GM19467 (cell line): ENCODE results near the gene MED7.
"Not testable (repeated sequence)": the region's sequence is repeated elsewhere in the genome, so short reads cannot be mapped to it uniquely, and the experiment has no call there.

Experiments used
- ATAC-seq: cut with Tn5 transposase; IDR thresholded peaks from one replicate; pipeline ENCODE4 v1.9.1; 2021; ENCODE audit warnings: mild to moderate bottlenecking, moderate library complexity; ENCODE audit not compliant: unreplicated experiment

The MED7 gene, protein sequence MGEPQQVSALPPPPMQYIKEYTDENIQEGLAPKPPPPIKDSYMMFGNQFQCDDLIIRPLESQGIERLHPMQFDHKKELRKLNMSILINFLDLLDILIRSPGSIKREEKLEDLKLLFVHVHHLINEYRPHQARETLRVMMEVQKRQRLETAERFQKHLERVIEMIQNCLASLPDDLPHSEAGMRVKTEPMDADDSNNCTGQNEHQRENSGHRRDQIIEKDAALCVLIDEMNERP

DNA sequence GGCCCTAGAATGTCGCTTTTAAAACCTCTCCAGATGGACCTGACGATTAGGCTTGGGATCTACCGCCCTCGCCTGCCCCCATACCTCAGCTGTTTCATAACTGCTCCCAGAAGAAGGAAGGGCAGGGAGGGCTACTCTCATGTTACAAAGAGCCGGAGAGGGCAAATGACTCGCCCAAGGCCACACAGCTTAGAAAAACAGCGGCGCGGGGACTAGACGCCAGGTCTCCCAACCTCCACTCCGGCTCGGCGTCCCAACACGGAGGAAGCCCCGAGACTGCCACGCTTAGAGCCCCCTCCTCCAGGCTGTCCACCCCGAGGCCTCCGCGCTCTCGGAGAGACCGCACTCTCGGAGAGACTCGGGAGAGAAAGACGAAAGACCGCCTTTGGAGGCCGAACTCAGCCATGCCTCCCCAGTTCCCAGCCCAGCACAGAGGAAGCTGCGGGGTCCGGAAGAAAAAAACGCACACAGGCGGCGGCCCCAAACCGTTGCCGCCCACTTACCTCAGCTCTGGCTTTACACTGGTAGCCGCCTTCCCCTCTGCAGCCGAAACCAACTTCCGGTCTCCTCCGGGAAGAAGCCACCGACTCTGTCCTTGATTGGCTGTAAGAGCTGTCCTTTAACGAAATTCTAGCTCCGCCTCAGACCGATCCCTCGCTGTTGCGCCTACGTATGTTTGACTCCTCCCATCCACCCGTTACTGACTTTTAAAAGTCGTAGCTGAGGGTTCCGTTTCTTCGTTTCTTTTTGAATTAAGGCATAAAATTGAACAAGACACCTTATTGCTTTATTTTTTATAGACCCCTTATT, at the start of gene MED7:
Gene MED7 (minus strand): TSS at position 549 of the 810 bp plus-strand sequence. CDS start 3,434 bp downstream, outside the sequence.
- peak; percentile 100 for ATAC-seq

DNA sequence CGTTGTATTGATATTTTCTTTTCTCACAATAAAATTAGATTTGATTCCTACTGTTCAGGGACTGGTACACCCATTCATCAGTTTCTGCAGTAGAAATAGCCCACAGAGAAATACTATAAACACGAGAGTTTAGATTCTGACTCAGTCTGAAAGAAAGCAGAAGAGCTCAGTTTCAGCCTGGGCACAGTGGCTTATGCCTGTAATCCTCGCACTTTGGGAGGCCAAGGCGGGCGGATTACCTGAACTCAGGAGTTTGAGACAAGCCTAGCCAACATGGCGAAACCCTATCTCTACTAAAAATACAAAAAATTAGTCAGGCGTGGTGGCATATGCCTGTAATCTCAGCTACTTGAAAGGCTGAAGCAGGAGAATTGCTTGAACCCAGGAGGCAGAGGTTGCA, 46.6 kb upstream of the MED7 start:
- no peak for ATAC-seq

DNA sequence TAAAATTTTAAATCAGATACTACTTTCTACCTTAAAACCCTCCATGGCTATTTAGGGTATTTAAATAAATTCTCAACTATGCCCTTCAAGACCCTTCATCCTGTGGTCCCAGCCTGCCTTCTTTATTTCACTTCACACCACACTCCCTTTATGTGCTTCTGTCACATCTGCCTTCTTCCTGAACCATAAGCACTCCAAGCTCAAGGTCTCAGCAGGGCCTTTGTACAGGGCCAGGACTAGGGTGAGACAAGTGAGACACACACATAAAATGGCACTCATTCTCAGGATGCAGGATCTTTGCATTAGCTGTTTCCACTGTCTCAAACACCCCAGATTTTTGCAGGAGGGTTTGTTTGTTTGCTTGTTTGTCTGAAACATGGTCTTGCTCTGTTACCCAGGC, 45.6 kb upstream of the MED7 start:
- ATAC-seq: no peak

DNA sequence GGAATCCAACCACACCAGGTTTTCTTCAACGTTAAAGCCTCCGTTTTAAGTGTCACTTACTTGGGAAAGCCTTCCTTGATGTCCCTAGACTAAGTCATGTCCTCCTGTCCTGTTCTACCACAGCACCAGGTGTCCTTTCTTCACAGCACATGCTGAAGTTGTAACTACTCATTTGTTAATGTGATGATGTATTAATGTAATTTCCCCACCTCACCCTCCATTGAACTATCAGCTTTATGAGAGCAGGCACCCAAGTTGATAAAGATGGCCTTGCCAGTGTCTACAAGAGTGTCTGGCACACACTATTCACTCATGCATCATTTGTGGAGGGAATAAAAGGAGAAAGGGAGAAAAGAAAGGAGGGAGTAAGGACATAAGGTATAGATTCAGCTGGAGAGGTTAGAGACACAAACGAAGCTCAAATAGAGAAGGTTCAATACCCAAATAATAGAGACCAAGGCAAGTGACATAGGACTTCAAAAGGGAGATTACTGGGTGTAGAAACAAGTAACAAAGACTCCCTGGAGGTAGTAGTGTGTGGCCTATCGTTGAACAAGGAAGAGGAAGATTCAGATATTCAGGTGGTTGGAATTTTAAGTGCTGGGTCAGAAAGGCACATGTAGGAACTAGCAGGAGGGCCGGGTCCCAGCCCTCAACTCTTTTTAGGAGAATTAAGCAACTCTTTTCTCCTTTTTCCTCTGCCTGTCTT, 44.5 kb upstream of the MED7 start:
- no peak for ATAC-seq

DNA sequence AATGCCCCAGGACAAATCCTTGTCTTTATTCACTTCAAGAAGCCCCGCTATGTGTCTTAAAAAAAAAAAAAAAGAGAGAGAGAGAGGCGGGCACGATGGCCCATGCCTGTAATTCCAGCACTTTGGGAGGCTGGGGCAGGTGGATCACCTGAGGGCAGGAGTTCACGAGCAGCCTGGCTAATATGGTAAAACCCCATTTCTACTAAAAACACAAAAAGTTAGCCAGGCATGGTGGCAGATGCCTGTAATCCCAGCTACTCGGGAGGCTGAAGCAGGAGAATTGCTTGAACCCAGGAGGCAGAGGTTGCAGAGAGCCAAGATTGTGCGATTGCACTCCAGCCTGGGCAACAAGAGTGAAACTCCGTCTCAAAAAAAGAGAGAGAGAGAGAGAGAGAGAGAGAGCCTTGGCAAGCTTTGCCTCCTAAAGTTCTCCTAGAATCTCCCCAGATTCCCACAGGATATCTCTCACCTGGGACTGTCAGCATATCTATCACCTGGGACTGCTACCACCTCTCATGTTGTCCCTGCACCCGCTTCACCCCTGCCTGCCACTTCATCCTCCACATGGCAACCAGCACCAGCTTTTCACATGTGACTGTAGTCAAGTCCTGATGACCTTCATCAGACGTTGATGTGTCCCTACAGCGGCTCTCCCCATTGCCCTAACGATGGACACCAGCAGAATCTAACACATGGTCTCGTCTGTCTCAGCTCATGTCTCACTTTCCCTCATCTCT, 43.8 kb upstream of the MED7 start:
- ATAC-seq: no peak

DNA sequence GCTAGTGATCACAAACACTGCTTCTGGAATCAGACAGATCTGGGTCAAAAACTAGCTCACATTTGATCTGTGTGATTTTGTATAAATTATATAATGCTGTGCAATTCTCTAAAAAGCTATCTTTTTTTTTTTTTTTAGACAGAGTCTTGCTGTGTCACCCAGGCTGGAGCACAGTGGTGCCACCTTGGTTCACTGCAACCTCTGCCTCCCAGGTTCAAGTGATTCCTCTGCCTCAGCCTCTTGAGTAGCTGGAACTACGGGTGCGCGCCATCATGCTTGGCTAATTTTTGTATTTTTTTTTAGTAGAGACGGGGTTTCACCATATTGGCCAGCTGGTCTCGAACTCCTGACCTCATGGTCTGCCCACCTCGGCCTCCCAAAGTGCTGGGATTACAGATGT, 42.5 kb upstream of the MED7 start:
- not testable (repeated sequence) for ATAC-seq

DNA sequence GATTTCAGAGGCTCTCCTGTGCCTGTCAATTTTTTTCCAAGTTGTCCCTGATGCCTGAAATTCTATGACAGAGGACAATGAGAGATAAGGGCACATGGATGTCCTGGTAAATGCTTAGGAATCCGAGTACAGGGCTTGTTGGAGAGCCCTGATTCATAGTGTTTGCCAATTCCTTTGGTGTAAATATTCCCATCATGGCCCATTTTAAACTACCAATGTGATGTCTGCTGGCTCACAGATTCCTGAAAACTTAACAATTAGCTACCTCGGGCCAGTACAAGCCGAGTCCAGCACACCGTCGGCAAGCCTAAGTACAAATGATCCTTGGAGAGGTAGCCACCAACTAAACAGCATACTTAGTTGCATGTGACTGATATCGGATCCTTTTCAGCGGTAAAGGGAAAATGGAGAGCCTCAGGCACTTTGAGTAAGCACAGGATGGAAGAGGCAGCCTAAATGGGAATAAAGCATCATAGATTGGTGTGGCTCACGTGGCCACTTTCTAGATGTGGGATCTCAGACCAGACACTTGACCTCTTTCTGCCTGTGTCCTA, 41.5 kb upstream of the MED7 start:
- no peak for ATAC-seq

DNA sequence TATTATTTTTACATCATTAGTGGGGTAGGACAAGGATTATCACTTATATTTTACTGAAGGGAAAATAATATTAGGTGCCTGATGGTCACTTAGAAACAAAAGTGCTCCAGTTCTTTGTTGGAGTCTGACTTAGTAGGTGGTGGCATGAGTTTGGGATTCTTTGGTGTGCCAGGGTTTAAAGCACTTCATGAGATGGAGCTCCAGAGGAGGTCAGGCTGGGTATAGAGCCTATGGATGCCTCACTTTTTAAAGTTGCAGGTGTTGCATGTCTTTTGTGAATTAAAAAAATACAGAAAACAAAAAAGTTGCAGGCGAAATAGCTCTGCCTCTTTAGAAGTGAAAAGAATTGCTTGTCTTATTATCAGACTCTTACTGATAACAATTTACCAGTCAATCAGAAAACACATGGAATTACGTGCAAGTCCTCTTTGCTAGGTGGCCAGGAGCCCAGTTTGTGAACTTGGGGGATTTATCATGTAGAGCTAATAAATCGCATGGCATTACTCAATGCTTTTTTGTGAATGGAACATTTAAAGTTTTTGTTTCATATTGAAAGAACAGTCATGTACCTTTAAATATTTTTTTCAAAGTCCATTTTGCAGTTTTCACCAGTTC, 39.6 kb upstream of the MED7 start:
- ATAC-seq: no peak

DNA sequence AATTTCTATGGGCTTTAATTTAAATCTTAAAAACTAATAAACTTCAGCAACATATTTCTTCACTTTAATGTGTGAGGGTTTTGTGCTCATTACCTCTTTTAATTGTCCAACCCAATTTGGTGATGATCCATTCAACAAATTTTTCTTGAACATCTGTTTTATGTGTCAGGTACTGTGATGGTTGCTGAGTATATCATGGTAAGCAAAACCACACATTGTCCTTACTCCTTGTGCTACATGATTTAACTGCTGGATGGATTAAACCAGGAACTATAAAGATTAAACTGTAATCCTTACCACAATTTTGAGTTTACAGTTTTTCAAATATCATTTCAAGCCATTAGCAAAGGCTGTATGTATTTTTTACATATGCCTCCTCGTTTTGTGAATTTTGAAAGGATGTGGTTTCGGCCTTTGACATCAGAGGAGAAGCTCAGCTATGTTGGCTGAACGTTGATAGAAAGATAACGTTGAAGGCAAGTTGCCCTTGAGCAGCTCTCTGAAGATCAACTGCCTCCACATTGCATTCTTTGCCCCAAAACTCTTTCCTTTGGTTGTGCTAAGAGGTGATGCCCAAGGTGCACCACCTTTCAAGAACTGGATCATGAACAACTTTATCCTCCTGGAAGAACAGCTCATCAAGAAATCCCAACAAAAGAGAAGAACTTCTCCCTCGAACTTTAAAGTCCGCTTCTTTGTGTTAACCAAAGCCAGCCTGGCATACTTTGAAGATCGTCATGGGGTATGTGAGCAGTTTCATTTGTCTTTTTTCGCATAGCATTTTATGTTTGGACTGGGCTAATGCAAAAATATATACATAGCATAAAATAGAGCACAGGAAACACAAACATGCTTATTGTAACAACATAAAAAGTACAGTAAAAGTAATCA, 38.0 kb upstream of the MED7 start, which contains the start of gene ITK:
Gene ITK (plus strand): TSS at position 467 of the 891 bp plus-strand sequence. CDS start 138 bp downstream, at position 605.
- ATAC-seq: no peak

DNA sequence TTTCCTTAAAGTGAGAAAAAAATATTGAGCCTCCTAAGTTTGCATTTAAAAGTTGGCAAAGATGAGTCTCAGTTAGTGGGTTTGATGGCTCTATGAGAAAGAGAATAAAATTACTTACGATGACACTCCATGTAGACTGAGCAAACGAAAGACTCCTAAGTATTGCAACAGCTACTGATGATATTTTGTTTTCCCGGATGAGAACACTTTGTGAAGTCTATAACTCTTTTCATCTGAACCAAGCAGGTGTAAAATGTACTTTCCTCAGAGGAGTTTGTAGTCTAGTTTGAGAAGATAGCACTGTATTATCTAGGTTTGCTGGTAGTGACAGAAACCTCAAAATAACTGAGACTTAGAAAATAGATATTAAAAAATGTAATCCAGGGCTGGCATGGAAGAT, 36.3 kb upstream of the MED7 start:
- no peak for ATAC-seq

DNA sequence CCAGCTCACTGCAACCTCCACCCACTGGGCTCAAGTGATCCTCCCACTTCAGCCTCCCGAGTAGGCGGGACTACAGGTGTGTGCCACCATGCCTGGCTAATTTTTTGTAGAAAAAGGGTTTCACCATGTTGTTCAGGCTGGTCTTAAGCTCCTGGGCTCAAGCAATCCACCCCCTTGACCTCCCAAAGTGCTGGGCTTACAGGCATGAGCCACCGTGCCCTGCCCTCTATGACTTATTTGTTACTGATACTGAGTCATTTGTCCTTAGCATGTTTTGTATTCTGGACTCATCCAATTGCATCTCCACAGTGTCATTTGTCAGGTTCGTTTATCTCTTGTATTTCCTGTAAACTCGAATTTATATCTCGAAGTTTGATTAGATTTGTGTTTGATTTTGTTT, 35.3 kb upstream of the MED7 start:
- ATAC-seq: no peak

DNA sequence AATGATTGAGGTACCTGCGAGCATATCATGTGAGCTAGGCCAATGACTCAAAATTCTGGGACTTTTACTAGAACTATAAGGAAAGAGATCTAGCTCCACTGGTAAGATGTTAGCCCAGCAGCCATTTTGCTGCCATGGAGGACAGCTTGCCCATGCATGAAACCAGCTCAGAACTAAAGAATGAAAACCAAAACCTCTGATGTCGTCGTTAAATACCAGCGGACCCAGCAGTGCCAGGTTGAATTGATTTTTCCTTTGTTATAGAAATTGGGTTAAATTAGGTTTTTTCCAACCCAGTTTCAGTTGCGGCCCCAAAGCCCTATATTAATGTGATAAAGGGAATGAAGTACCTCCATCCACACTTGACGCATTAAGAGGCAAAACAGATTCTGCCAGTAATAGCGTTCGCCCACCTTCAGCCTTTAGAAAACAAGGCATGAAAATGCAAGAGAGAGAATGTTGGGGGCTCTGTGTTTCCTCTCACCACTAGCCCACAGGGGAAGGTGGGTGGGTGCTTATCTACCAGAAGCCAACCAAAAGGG, 32.5 kb upstream of the MED7 start:
- no peak for ATAC-seq

DNA sequence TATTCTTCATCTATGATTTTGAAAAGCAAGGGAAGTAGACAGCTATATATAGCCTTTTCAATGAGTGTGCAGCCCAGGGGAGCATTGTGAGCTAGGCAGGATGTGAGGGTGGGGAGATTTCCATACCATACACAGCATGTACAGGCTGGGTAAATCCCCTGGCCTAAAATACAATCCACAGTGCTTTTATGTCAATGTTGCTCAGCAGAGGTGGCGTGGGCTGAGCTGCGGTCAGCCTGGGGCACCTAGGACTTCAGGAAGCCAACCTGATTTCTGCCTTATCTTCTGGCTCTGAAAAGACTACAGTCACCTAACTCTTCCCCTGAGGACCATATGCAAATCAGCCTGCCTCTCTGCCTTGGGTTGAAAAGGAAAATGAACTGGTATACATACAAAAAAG, 29.7 kb upstream of the MED7 start:
- ATAC-seq: peak; percentile 97

DNA sequence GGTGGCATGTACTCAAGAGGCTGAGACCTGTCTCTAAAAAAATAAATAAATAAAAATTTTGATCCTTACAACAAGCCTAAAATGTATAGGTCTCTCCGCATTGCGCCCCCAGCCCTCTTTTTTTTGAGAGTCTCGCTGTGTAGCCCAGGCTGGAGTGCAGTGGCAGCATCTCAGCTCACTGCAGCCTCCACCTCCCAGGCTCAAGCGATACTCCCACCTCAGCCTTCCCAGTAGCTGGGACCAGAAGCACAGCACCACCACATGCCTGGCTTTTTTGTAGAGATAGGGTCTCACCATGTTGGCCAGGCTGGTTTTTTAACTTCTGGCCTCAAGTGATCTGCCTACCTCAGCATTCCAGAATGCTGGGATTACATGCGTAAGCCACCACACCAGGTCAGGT, 25.6 kb upstream of the MED7 start:
- ATAC-seq: no peak

DNA sequence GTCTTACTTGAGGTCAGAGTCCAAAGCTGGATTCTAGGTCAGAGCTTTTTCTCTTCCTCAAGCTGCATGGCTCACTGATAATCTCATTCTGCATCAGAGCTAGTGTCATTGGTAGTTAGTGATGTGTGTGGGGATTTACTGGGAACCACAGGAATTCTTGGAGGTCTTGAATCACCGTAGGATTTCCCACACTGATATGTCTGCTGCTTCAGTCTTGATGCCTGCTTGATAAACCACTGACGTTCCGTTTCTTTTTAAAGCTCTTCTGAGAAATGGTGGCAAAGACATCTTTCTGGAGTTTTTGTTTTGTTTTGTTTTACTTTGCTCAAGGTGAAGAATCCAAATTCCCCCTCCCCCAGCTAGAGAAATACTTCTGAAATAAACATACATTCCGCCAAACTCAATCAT, 24.6 kb upstream of the MED7 start:
- ATAC-seq: no peak

DNA sequence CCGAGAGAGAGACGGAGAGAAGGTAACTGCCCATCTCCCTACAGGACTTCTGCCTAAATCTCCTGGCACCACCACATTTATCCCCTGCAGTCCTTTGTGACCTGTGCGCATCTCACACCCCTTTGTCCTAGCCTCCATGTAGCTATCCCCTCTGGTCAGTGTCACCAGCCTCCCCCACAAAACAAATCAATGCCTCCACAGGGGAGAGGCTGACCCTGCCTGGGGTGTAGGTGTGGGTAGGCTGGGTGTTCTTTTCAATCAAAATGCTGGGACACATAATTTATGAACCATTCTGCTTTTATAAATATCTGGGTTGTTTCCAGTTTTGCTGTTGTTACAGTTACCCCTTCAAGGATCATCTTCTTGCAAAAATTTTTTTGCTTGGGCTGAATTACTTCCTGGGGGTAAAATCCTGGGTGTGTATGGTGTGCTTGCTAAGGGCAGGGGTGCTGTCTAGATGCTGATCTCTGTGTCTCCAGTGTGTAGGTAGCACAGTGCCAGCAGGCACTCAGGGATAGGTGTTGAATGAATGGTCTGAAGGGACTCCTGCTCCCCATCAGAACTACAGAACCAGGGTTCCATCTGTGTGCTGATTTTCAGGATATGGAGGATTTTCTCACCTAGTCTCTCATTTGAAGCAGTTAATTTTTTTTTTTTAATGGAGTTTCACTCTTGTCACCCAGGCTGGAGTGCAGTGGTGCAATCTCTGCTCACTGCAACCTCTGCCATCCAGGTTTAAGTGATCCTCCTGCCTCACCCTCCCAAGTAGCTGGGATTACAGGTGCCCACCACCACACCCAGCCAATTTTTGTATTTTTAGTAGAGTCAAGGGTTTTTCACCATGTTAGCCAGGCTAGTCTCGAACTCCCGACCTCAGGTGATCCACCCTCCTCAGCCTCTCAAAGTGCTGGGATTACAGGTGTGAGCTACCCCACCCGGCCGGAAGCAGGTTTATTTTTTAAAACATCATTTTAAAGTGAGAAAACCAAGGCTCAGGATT, 23.8 kb upstream of the MED7 start, which contains the start of gene GARIN3:
Gene GARIN3 (minus strand): TSS at position 51 of the 1,000 bp plus-strand sequence. CDS start 96 bp downstream, outside the sequence.
- ATAC-seq: no peak

DNA sequence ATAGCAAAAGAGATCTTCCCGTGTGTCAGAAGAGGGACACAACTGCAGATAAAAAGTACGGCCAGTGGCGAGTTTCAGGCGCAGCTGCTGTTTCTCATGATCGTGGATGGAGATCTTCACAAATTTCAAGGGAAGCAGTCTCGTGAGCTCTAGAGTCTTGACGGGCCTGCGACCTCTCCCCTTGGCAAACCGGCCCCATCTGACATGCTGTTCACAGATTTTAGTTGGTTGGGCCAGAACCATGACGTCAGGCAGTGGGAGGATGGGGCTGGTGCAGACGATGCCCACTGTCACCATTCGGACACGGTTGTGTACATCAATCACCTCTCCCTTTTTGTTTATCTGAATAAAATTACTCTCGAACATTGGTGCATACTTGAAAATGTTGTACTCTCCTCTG, 23.0 kb upstream of the MED7 start:
- ATAC-seq: no peak

DNA sequence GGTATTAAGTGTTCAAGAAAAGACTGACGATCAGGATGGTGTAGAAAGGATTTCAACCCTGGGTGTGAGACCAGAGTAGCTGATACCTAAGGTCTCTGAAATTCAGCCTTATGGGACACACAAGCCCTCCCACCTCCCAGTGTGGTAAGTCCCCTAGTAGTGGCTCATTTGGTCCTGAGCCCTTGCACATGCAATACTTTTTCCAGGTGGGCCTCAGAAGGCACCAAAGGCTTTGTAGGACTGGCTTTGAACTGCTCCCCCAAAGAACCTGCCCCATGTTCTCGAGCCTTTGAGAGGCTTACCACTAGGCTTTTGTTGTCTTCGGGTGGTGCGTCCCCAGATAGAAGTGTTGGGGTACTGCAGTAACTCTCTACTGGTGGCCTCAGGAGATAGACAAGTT, 22.6 kb upstream of the MED7 start:
- ATAC-seq: no peak
